ENCODE measurements around the gene NAALADL2.

Gene NAALADL2

DNA sequence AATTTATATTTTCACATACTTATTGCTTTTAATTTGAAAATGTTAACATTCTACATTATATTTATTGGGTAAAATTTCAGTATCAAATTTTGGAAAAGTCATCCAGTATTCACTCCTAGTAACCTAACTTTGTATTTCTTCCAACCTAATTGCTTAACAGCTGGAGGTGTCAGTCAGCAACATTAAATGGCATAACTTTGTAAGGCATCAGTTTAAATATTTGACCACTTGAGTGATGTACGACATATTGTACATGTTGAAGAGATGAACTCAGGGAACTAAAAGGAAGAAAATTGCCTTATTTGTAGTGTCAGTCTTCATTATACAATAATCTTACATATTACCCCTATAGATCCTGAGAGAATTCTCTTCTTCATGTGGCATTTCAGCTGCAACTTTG is 326.8 kb downstream of the NAALADL2 start:
- Histone ChIP-seq H3K4me1 (no peaks in the 10 kb centered on the region), H3K9me3 (no peaks in the 10 kb centered on the region), H3K27me3 (no peaks in the 10 kb centered on the region), H3K4me3 (ENCODE audit: low read depth, low read length) (no peak overlapping the region), H3K36me3 (no peaks in the 10 kb centered on the region)
- no peak for DNase-seq
- TF ChIP-seq, protein P1, sequence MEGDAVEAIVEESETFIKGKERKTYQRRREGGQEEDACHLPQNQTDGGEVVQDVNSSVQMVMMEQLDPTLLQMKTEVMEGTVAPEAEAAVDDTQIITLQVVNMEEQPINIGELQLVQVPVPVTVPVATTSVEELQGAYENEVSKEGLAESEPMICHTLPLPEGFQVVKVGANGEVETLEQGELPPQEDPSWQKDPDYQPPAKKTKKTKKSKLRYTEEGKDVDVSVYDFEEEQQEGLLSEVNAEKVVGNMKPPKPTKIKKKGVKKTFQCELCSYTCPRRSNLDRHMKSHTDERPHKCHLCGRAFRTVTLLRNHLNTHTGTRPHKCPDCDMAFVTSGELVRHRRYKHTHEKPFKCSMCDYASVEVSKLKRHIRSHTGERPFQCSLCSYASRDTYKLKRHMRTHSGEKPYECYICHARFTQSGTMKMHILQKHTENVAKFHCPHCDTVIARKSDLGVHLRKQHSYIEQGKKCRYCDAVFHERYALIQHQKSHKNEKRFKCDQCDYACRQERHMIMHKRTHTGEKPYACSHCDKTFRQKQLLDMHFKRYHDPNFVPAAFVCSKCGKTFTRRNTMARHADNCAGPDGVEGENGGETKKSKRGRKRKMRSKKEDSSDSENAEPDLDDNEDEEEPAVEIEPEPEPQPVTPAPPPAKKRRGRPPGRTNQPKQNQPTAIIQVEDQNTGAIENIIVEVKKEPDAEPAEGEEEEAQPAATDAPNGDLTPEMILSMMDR (IDR thresholded peaks at IDR 0.05; ENCODE audit: low read depth, low read length): no peak

DNA sequence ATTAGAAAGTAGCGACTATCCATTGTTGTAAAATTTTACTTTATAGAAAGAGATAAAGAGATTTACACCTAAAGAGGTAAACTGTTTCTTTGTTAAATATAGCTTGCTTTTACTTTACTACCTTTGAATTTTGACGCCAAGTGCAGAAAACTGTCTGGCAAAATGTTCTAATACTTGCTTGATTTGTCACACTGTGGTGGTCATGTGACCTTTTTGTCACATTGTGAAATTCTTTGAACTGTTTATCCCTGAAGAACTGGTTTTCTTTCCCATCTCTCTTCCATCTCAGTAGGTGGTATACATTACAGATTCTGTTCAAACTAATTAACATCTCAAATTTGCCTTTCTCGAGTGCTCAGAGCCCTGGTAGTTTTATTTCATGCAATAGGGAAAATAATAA is 327.4 kb downstream of the NAALADL2 start:
- Histone ChIP-seq H3K27me3 (no peaks in the 10 kb centered on the region), H3K4me3 (ENCODE audit: low read depth, low read length) (no peak overlapping the region), H3K4me1 (no peaks in the 10 kb centered on the region), H3K36me3 (no peaks in the 10 kb centered on the region), H3K9me3 (no peaks in the 10 kb centered on the region)
- no peak for DNase-seq
- TF ChIP-seq, protein P1 (IDR thresholded peaks at IDR 0.05; ENCODE audit: low read depth, low read length): no peak

DNA sequence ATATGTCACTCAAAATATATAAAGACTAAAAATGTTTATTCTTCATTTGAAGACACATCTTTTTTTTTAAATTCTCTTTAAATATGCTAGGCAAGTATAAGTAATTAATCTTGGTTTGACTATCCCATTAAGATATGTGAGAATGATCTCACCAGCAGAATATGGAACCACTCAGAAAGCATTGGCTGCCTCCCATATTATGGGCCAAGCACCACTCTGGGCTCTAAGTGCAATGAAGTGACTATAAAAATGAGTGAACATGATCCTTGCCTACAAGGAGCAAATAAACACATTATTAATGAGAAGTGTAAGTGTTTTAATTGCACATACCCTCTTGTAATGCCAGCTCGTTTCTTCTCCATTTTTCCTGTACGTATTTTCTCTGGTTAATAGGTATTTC is 328.5 kb downstream of the NAALADL2 start:
- DNase-seq: no peak
- peaks cover 4% of the 10 kb centered on the region; the same call in 1 of the 2 replicates for H3K4me1 ChIP-seq
- H3K27me3 ChIP-seq: no peaks in the 10 kb centered on the region
- TF ChIP-seq, protein P1 (IDR thresholded peaks at IDR 0.05; ENCODE audit: low read depth, low read length): no peak
- H3K4me3 ChIP-seq (ENCODE audit: low read depth, low read length): no peak overlapping the region
- no peaks in the 10 kb centered on the region for H3K36me3 ChIP-seq
- H3K9me3 ChIP-seq: no peaks in the 10 kb centered on the region

DNA sequence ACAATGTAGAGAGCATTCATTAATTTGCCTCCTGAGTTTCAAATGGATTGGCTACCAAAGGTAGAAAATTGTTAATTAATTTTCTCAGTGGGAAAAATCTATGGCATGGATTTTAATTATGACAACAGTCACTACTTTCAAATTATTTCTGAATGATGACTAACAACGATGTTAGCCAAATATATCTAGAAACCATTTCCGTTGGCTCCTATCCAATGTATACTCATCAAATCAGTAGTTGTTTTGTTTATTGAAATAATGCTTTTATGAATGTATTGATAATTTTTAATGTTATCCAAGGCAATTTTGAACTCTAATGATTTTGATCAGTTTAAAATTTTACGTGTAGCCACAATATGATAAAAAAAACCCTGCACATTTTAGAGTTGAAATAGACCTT is 333.4 kb downstream of the NAALADL2 start:
- no peaks in the 10 kb centered on the region for H3K36me3 ChIP-seq
- no peak for DNase-seq
- H3K4me3 ChIP-seq (ENCODE audit: low read depth, low read length): no peak overlapping the region
- TF ChIP-seq, protein P1 (IDR thresholded peaks at IDR 0.05; ENCODE audit: low read depth, low read length): no peak
- H3K9me3 ChIP-seq: no peaks in the 10 kb centered on the region
- H3K4me1 ChIP-seq: peaks cover 4% of the 10 kb centered on the region; the same call in 1 of the 2 replicates
- no peaks in the 10 kb centered on the region for H3K27me3 ChIP-seq

DNA sequence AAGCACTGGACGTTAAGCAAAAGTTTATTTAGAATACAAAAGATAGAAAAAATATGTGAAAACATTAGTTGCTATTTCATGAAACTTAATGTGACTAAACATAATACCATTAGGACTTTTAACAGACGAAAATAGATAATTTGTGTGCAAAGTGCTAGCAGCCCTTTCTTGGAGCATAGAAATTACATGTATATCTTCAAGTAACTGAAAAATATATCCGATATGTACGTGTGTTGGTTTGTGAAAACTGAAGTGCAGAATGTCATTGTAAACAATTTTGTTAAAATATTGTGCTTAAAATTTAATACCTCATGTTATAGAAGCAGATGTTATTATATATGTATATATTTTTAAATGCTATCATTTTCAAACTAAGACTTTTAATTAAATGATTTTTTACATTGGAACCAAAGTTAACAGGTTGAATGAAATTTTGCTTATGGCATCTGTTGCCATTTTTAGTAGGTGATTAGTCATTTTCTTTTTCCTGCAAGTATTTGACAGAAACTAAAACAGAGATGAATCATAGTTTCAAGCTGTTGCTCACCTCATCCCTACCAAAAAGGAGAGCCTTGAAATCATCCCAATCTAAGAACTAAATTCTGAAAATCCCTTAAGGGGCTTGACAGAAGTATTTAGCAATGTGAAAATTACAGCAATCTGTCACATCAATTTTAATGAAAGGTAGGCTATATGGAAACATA is 334.8 kb downstream of the NAALADL2 start:
- H3K9me3 ChIP-seq: no peaks in the 10 kb centered on the region
- DNase-seq: no peak
- no peaks in the 10 kb centered on the region for H3K36me3 ChIP-seq
- no peak overlapping the region for H3K4me3 ChIP-seq (ENCODE audit: low read depth, low read length)
- no peaks in the 10 kb centered on the region for H3K27me3 ChIP-seq
- TF ChIP-seq, protein P1 (IDR thresholded peaks at IDR 0.05; ENCODE audit: low read depth, low read length): no peak
- H3K4me1 ChIP-seq: peaks cover 4% of the 10 kb centered on the region

DNA sequence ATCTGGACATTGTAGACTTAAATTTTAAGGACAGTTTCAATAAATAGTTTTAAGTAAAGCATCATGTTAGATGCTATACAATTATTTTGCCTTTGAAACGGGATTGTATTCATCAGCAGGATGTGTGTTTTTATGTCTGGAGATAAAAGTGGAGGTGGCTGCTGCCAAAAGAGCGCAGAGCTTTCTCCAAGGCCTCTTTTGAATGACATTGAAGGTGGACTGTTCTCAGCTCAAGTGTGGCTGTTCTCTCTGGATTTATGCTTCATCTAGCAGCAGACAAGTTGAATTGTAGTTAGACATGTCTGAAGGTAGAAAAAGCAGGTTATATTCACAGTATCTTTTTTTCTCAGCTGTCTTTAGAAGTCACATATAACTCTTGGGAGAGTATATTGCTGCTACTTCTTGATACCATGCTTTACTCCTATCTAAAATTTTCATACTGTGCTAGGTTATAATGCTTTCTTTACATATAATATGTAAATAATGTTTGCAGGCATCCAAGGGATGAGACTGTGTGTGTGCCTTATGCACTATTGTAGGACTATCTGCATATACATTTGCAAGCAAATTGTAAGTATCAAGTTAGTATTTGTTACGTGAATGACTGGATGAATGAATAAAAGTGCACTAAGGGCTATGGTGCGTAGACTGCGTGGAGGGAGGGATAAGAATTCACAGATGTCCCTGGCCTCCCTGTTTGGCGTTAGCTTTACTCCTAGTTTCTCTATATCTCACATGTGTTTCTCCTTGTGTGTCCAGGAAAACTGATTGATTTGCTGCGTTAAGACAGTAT is 340.1 kb downstream of the NAALADL2 start:
- Histone ChIP-seq H3K4me1 (no peaks in the 10 kb centered on the region; the same call in 1 of the 2 replicates), H3K27me3 (no peaks in the 10 kb centered on the region), H3K4me3 (ENCODE audit: low read depth, low read length) (no peak overlapping the region), H3K36me3 (no peaks in the 10 kb centered on the region), H3K9me3 (no peaks in the 10 kb centered on the region)
- TF ChIP-seq, protein P1 (IDR thresholded peaks at IDR 0.05; ENCODE audit: low read depth, low read length): no peak
- DNase-seq: no peak
